Lower leg skin (tissue), 4 donors: ENCODE results near the gene SKAP1. TPM values are rescaled to one million over a fixed set of nuclear protein-coding genes. Genes with fewer than 3 reads are reported as not detected.
"Not testable (repeated sequence)": the region's sequence is repeated elsewhere in the genome, so short reads cannot be mapped to it uniquely, and the experiment has no call there.

Source experiments
- DNase-seq, 2 donors: peaks; one replicate each; pipeline ENCODE4 v3.0.0-alpha.2; 2019; ENCODE audit warnings: low spot score in 2 of 2
- H3K4me3 ChIP-seq: fragments of 200-600 bp; sonication (generic); 2 replicates; pipeline ENCODE4 v1.5.1; 2017; ENCODE audit warnings: mild to moderate bottlenecking, low read depth; ENCODE audit not compliant: poor library complexity, severe bottlenecking
- POLR2A ChIP-seq, 2 donors: fragments of 450-650 bp; IDR thresholded peaks; one replicate each; pipeline ENCODE4 v1.6.1; 2016 to 2017; ENCODE audit warnings: antibody characterized with exemption in 2 of 2, mild to moderate bottlenecking in 1 of 2, moderate library complexity in 1 of 2
- WGBS, 2 donors: methylation state at CpG; one replicate each; pipeline ENCODE4 v1.1.5; 2018; 5-methylcytosine and 5-hydroxymethylcytosine counted together
- intact Hi-C: fragments of 100-400 bp; cut with DNase I; formaldehyde crosslinking; loops from one replicate; pipeline ENCODE4 v1.15.0; 2023; ENCODE audit warnings: low total_unique reads
- total RNA-seq, 4 donors: library from RNA; depleted of rRNA; stranded (reverse); fragments of >200 nt; gene quantifications; one replicate each; pipeline ENCODE4 v1.1.0, GENCODE V29; 2016
- TF ChIP-seq, protein P1 (sequence below), 3 donors: fragments of 450-650 bp; IDR thresholded peaks; one replicate each; pipeline ENCODE4 v1.5.1; 2016; ENCODE audit warnings: antibody characterized with exemption in 3 of 3, mild to moderate bottlenecking in 3 of 3, moderate library complexity in 2 of 3

SKAP1 gene
- total RNA-seq, 4 donors from 2014 or later = 0.99 to 1.2 TPM; not detected in 2

DNA sequence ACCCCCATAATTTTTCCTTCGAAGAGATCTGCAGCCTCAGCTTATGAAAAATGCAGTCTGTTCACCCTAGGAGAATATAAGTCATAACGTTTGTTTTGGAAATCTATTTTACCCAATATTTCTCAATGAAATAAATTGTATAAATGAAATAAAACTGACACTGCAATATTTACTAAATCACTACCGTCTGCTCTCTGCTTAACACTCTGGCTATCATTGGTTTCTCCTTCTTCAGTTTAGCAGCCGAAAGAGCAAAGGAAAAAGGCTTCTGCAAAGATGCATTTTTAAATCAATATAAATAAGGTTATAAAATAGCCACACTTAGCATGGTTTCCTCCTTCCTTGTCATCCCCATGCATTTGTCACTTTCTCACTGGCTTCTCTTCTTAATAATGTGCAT is 174.3 kb downstream of the SKAP1 start:
- no peak for TF ChIP-seq POLR2A (IDR thresholded peaks at IDR 0.05)
- TF ChIP-seq, protein P1, sequence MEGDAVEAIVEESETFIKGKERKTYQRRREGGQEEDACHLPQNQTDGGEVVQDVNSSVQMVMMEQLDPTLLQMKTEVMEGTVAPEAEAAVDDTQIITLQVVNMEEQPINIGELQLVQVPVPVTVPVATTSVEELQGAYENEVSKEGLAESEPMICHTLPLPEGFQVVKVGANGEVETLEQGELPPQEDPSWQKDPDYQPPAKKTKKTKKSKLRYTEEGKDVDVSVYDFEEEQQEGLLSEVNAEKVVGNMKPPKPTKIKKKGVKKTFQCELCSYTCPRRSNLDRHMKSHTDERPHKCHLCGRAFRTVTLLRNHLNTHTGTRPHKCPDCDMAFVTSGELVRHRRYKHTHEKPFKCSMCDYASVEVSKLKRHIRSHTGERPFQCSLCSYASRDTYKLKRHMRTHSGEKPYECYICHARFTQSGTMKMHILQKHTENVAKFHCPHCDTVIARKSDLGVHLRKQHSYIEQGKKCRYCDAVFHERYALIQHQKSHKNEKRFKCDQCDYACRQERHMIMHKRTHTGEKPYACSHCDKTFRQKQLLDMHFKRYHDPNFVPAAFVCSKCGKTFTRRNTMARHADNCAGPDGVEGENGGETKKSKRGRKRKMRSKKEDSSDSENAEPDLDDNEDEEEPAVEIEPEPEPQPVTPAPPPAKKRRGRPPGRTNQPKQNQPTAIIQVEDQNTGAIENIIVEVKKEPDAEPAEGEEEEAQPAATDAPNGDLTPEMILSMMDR (IDR thresholded peaks at IDR 0.05) = no peak
- H3K4me3 ChIP-seq = no peak overlapping the region
- WGBS, 2 donors = 75 to 77% methylated on average over 4 of the region's 4 CpGs
- intact Hi-C loops = no loop called here
- DNase-seq = no peak

DNA sequence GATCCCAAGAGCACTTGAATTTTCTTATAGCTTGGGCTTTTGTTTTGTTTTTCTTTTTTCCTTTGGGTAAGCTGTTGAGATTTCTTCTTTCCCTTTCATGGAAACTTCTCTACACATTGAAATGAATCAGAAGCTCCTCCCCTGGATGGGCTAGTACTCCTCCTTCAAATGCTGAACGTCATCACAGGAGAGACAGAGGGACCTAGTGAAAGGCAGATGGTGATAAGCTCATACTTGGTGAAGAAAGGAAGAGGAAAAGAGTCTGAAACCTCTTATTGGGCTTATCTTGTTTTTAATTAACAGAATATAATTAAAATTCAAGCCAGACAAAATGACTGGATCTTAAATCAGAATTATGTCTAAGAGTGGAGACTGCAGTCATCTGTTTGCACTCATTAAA is 175.1 kb downstream of the SKAP1 start:
- 15 to 31% methylated on average over 1 of the region's 1 CpG for WGBS, 2 donors
- no peak overlapping the region for H3K4me3 ChIP-seq
- TF ChIP-seq, protein P1 (IDR thresholded peaks at IDR 0.05) = no peak
- no peak for TF ChIP-seq POLR2A (IDR thresholded peaks at IDR 0.05)
- intact Hi-C loops = no loop called here
- DNase-seq = no peak

GRCh38 chr17:48253975-48254374 is 176.0 kb downstream of the SKAP1 start:
- DNase-seq = no peak
- 60 to 77% methylated on average over 2 of the region's 2 CpGs for WGBS, 2 donors
- no peak overlapping the region for H3K4me3 ChIP-seq
- intact Hi-C loops = no loop called here
- TF ChIP-seq, protein P1 (IDR thresholded peaks at IDR 0.05) = no peak
- TF ChIP-seq POLR2A (IDR thresholded peaks at IDR 0.05) = no peak

- no peak for DNase-seq
- WGBS, 2 donors = 88% methylated on average over 3 of the region's 3 CpGs
- TF ChIP-seq POLR2A (IDR thresholded peaks at IDR 0.05) = no peak
- TF ChIP-seq, protein P1 (IDR thresholded peaks at IDR 0.05) = no peak
- intact Hi-C loops = no loop called here
- H3K4me3 ChIP-seq = no peak overlapping the region
These were observed 178.1 kb downstream of the SKAP1 start for GRCh38 chr17:48251950-48252349.

DNA sequence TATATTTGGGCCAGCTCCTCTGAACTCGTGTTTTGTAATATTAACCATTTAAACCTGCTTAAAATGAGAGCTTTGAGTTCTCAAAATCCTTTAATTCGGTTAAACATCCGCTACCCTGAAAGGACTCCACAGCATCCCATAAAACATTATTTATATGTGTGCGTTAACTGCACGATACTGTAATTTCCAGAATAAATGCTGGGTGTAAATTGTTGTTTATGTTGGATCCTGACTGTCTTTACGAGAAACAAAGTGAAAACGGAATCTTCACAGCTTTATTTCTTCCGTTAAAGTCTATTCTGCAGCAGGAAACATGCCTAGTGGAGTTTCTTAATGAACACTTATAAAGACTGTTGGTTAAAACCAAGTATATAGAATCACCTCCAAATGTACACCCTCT is 179.1 kb downstream of the SKAP1 start:
- H3K4me3 ChIP-seq = no peak overlapping the region
- DNase-seq = no peak
- TF ChIP-seq, protein P1 (IDR thresholded peaks at IDR 0.05) = no peak
- no peak for TF ChIP-seq POLR2A (IDR thresholded peaks at IDR 0.05)
- intact Hi-C loops = no loop called here
- WGBS, 2 donors = 70 to 73% methylated on average over 8 of the region's 8 CpGs

- WGBS, 2 donors = 96 to 97% methylated on average over 5 of the region's 5 CpGs
- DNase-seq, intact Hi-C loops, H3K4me3 ChIP-seq: not testable (repeated sequence)
These were observed 180.0 kb downstream of the SKAP1 start for GRCh38 chr17:48250059-48250458.
